ENCODE results near the gene PTPRR.

GRCh38 chr12:70763666-70764065, 156.9 kb downstream of the PTPRR start:
- TF ChIP-seq ZSCAN20 (CRISPR knock-in tag; IDR thresholded peaks at IDR 0.05) (no peak), CTCF (IDR thresholded peaks at IDR 0.05) (no peak)
- TF ChIP-seq, protein P1, sequence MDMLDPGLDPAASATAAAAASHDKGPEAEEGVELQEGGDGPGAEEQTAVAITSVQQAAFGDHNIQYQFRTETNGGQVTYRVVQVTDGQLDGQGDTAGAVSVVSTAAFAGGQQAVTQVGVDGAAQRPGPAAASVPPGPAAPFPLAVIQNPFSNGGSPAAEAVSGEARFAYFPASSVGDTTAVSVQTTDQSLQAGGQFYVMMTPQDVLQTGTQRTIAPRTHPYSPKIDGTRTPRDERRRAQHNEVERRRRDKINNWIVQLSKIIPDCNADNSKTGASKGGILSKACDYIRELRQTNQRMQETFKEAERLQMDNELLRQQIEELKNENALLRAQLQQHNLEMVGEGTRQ (IDR thresholded peaks at IDR 0.05) = no peak
